Measurements from ENCODE around the gene CADPS2.

CADPS2 gene

GRCh38 chr7:122291189-122291588, 595.1 kb downstream of the CADPS2 start:
- no peak for TF ChIP-seq YY1 (IDR thresholded peaks at IDR 0.05; ENCODE audit: low read depth)
- TF ChIP-seq, protein P1, sequence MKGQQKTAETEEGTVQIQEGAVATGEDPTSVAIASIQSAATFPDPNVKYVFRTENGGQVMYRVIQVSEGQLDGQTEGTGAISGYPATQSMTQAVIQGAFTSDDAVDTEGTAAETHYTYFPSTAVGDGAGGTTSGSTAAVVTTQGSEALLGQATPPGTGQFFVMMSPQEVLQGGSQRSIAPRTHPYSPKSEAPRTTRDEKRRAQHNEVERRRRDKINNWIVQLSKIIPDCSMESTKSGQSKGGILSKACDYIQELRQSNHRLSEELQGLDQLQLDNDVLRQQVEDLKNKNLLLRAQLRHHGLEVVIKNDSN (IDR thresholded peaks at IDR 0.05), result no peak
- no peak for TF ChIP-seq NFIC (IDR thresholded peaks at IDR 0.05)
- TF ChIP-seq, protein P2, sequence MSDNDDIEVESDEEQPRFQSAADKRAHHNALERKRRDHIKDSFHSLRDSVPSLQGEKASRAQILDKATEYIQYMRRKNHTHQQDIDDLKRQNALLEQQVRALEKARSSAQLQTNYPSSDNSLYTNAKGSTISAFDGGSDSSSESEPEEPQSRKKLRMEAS (IDR thresholded peaks at IDR 0.05), result no peak

GRCh38 chr7:122290476-122290875, 595.8 kb downstream of the CADPS2 start:
- TF ChIP-seq NFIC (IDR thresholded peaks at IDR 0.05) (no peak), FOXM1 (IDR thresholded peaks at IDR 0.05; ENCODE audit: borderline replicate concordance, low read depth) (no peak), CEBPB (IDR thresholded peaks at IDR 0.05) (no peak), TAF1 (IDR thresholded peaks at IDR 0.05; ENCODE audit: low read depth) (no peak), CREB1 (IDR thresholded peaks at IDR 0.05; ENCODE audit: low read depth) (no peak), YY1 (IDR thresholded peaks at IDR 0.05; ENCODE audit: low read depth) (no peak), REST (IDR thresholded peaks at IDR 0.05; ENCODE audit: low read depth) (no peak), TEAD4 (IDR thresholded peaks at IDR 0.05) (no peak), EGR1 (IDR thresholded peaks at IDR 0.05) (no peak), ZBTB7A (IDR thresholded peaks at IDR 0.05; ENCODE audit: low read depth) (no peak), RAD21 (IDR thresholded peaks at IDR 0.05; ENCODE audit: low read depth) (no peak; the same call in 1 of the 2 replicates), EP300 (IDR thresholded peaks at IDR 0.05; ENCODE audit: borderline replicate concordance) (no peak), TCF12 (IDR thresholded peaks at IDR 0.05; ENCODE audit: low read depth) (no peak)
- TF ChIP-seq, protein P2 (IDR thresholded peaks at IDR 0.05), result no peak
- TF ChIP-seq, protein P1 (IDR thresholded peaks at IDR 0.05), result no peak

DNA sequence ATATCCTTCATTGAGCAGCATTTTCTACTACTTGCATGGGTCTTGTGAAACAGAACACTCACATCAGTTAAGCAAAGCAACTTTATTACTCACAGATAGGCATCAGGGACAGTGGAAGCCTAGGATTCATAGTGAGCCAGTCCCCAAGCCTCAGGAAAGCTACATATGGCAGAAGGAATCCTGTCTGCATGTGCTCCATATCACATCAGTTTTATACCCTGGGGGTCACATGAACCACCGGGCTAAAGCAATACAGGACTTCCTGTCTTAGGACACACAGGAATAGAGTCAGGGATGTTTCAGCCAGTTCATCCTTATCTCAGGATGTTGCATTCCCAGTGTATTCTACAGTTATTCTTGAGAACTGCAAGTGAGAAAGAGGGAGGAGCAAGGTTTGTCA, 596.8 kb downstream of the CADPS2 start:
- TF ChIP-seq CREB1 (IDR thresholded peaks at IDR 0.05; ENCODE audit: low read depth) (no peak), EP300 (IDR thresholded peaks at IDR 0.05; ENCODE audit: borderline replicate concordance) (no peak), RAD21 (IDR thresholded peaks at IDR 0.05; ENCODE audit: low read depth) (no peak), TAF1 (IDR thresholded peaks at IDR 0.05; ENCODE audit: low read depth) (no peak), TCF12 (IDR thresholded peaks at IDR 0.05; ENCODE audit: low read depth) (no peak), NFIC (IDR thresholded peaks at IDR 0.05) (no peak), CEBPB (IDR thresholded peaks at IDR 0.05) (no peak), EGR1 (IDR thresholded peaks at IDR 0.05) (no peak), REST (IDR thresholded peaks at IDR 0.05; ENCODE audit: low read depth) (no peak), ZBTB7A (IDR thresholded peaks at IDR 0.05; ENCODE audit: low read depth) (no peak), FOXM1 (IDR thresholded peaks at IDR 0.05; ENCODE audit: borderline replicate concordance, low read depth) (no peak), YY1 (IDR thresholded peaks at IDR 0.05; ENCODE audit: low read depth) (no peak), TEAD4 (IDR thresholded peaks at IDR 0.05) (no peak)
- TF ChIP-seq, protein P2 (IDR thresholded peaks at IDR 0.05), result no peak
- TF ChIP-seq, protein P1 (IDR thresholded peaks at IDR 0.05), result no peak

DNA sequence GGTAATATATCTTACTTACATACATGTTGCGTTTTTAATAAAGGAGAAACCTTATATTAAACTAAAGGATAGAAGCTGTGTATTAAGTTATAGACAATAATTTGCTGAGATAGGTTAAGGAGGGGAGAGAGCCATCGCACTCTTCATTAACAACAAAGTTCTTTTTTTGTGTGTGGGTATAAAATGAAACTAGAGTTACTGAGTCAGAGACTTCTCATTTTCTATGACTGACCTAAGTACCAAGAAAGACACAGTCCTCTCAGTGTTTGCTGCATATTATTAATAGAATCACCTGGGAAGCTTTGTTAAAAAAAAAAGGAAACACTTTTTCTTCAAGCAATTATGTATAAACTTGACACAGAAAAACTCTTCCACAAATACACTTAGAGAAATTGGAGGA, 613.1 kb downstream of the CADPS2 start:
- TF ChIP-seq YY1 (IDR thresholded peaks at IDR 0.05; ENCODE audit: low read depth) (no peak), CEBPB (IDR thresholded peaks at IDR 0.05) (no peak), CREB1 (IDR thresholded peaks at IDR 0.05; ENCODE audit: low read depth) (no peak), RAD21 (IDR thresholded peaks at IDR 0.05; ENCODE audit: low read depth) (no peak), NFIC (IDR thresholded peaks at IDR 0.05) (no peak), EP300 (IDR thresholded peaks at IDR 0.05; ENCODE audit: borderline replicate concordance) (no peak), TEAD4 (IDR thresholded peaks at IDR 0.05) (no peak)
- TF ChIP-seq, protein P1 (IDR thresholded peaks at IDR 0.05), result no peak
- TF ChIP-seq, protein P2 (IDR thresholded peaks at IDR 0.05), result no peak

DNA sequence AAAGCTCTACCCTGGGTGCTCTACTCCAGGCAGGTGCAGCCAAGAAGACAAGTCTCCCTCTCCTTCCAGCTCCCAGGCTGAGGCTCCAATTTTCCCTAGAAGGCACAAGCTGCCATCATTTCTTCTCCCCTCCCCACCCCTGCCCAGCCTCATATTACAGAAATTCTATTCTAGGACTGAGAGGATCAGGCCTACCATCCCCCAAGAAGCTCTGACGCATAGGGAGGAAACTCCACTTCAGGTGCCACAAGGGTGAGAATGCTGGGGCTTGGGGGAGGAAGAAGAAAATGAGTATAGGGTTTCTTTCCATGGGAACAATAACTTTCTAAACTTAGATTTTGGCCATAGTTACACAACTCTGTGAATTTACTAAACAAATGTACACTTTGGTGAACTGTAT, 617.0 kb downstream of the CADPS2 start:
- no peak for TF ChIP-seq ZBTB7A (IDR thresholded peaks at IDR 0.05; ENCODE audit: low read depth)
- no peak for TF ChIP-seq EP300 (IDR thresholded peaks at IDR 0.05; ENCODE audit: borderline replicate concordance)
- no peak for TF ChIP-seq TCF12 (IDR thresholded peaks at IDR 0.05; ENCODE audit: low read depth)
- TF ChIP-seq, protein P2 (IDR thresholded peaks at IDR 0.05), result no peak
- TF ChIP-seq NFIC (IDR thresholded peaks at IDR 0.05), result no peak
- no peak for TF ChIP-seq CEBPB (IDR thresholded peaks at IDR 0.05)
- TF ChIP-seq REST (IDR thresholded peaks at IDR 0.05; ENCODE audit: low read depth), result no peak
- no peak for TF ChIP-seq EGR1 (IDR thresholded peaks at IDR 0.05)
- no peak for TF ChIP-seq RAD21 (IDR thresholded peaks at IDR 0.05; ENCODE audit: low read depth)
- TF ChIP-seq CREB1 (IDR thresholded peaks at IDR 0.05; ENCODE audit: low read depth), result no peak
- TF ChIP-seq, protein P1 (IDR thresholded peaks at IDR 0.05), result no peak
- no peak for TF ChIP-seq FOXM1 (IDR thresholded peaks at IDR 0.05; ENCODE audit: borderline replicate concordance, low read depth)
- no peak for TF ChIP-seq TEAD4 (IDR thresholded peaks at IDR 0.05)
- no peak for TF ChIP-seq TAF1 (IDR thresholded peaks at IDR 0.05; ENCODE audit: low read depth)
- no peak for TF ChIP-seq YY1 (IDR thresholded peaks at IDR 0.05; ENCODE audit: low read depth)
